Pancreas (tissue), 10 donors: ENCODE results near the gene CHRNA1. TPM values are rescaled to one million over a fixed set of nuclear protein-coding genes. Genes with fewer than 3 reads are reported as not detected.

ENCODE experiments used
- ATAC-seq, 4 donors: fragments of 200-7000 bp; cut with Tn5 transposase; one replicate each; pipeline versions ENCODE4 v1.8.0 to v1.9.1; 2020; ENCODE audit warnings: mild to moderate bottlenecking in 4 of 4, moderate library complexity in 4 of 4
- DNase-seq, 6 donors: peaks; one replicate each; pipeline ENCODE4 v3.0.0-alpha.2; 2020
- FAIRE-seq: peaks from 2 replicates; lab custom pipeline; 2012; peaks lifted over from hg19 to GRCh38; lab: Jason Lieb, UNC
- H3K27ac ChIP-seq, 4 donors: fragments of 200-600 bp; sonication (generic); 1 replicate in 3 of 4; 2 replicates in 1 of 4; pipeline versions ENCODE4 v1.5.0 to v1.8.0; 2020
- H3K27me3 ChIP-seq, 4 donors: fragments of 200-600 bp; one replicate each; pipeline ENCODE4 v1.8.0; 2021
- H3K36me3 ChIP-seq, 3 donors: fragments of 200-600 bp; sonication (generic) in 1 of 3; one replicate each; pipeline versions ENCODE4 v1.5.0 to v1.8.0; 2020 to 2021
- H3K4me1 ChIP-seq, 3 donors: fragments of 200-600 bp; one replicate each; pipeline ENCODE4 v1.8.0; 2021
- H3K4me3 ChIP-seq, 4 donors: fragments of 200-600 bp; sonication (generic) in 2 of 4; one replicate each; pipeline versions ENCODE4 v1.5.0 to v1.8.0; 2020 to 2021
- H3K9me3 ChIP-seq, 4 donors: fragments of 200-600 bp; one replicate each; pipeline ENCODE4 v1.8.0; 2021
- WGBS, 2 donors: extraction: QIAGEN DNeasy Blood & Tissue Kit; methylation state at CpG; one replicate each; pipeline ENCODE4 v1.1.7; 2013; 5-methylcytosine and 5-hydroxymethylcytosine counted together
- intact Hi-C, 3 donors: fragments of 100-400 bp; cut with DNase I; formaldehyde crosslinking; loops; one replicate each; pipeline versions ENCODE4 v1.11.1 to v1.14.2; 2022
- polyA plus RNA-seq, 2 donors: library from polyadenylated mRNA; stranded (reverse); fragments of 200-250 nt; gene quantifications; one replicate each; pipeline ENCODE4 v1.2.3, GENCODE V29; 2013
- total RNA-seq, 6 donors: library from RNA; stranded (reverse); fragmentation: NEBNext Ultra II Directional in 4 of 6; extraction: Animal tissue kit (Norgen Biotek cat#: 25700) in 4 of 6; gene quantifications; one replicate each; pipeline versions ENCODE4 v1.2.1 to v1.2.4, GENCODE V29; 2021 to 2023
- TF ChIP-seq, protein P1 (sequence below), 4 donors: fragments of 200-600 bp; sonication (generic) in 3 of 4; IDR thresholded peaks; one replicate each; pipeline versions ENCODE4 v1.5.0 to v1.8.0; 2021; ENCODE audit warnings: antibody characterized with exemption in 4 of 4
- donor health status: healthy with polysubstance abuse.
- donor health status: DM: no; HTN: no; CAD: no; lungs with moderate emphysema.
- donor health status: DM: no; HTN: no; CAD: no.
- donor health status: control.
- donor health status: control.
- donor health status: Bipolar disorder and iron deficiency.
- donor health status: DM: yes; HTN: yes; CAD: no.
- donor health status: DM: no; HTN: no; CAD: no.
- donor health status: DM: no; HTN: no; CAD: no.
- donor health status: DM: yes; HTN: yes; CAD: no.

The CHRNA1 gene
- total and polyA plus RNA-seq, 8 donors, result 0.12 to 0.14 (median 0.14) TPM; not detected in 5

- Histone ChIP-seq H3K36me3 (no peaks in the 10 kb centered on the region), H3K4me3 (no peak overlapping the region), H3K4me1 (no peaks in the 10 kb centered on the region), H3K27ac (no peak overlapping the region), H3K9me3 (no peaks in the 10 kb centered on the region), H3K27me3 (peaks cover 0 to 21% (median 0%) of the 10 kb centered on the region in 4 donors)
- ATAC-seq (no peak), DNase-seq (no peak), FAIRE-seq (no peak)
- 94 to 95% methylated on average over 7 to 9 of the region's 9 CpGs for WGBS, 2 donors
- intact Hi-C loops, result no loop called here
- TF ChIP-seq, protein P1, sequence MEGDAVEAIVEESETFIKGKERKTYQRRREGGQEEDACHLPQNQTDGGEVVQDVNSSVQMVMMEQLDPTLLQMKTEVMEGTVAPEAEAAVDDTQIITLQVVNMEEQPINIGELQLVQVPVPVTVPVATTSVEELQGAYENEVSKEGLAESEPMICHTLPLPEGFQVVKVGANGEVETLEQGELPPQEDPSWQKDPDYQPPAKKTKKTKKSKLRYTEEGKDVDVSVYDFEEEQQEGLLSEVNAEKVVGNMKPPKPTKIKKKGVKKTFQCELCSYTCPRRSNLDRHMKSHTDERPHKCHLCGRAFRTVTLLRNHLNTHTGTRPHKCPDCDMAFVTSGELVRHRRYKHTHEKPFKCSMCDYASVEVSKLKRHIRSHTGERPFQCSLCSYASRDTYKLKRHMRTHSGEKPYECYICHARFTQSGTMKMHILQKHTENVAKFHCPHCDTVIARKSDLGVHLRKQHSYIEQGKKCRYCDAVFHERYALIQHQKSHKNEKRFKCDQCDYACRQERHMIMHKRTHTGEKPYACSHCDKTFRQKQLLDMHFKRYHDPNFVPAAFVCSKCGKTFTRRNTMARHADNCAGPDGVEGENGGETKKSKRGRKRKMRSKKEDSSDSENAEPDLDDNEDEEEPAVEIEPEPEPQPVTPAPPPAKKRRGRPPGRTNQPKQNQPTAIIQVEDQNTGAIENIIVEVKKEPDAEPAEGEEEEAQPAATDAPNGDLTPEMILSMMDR (IDR thresholded peaks at IDR 0.05), result no peak
Observed at GRCh38 chr2:174728096-174728495, 36.2 kb downstream of the CHRNA1 start.

DNA sequence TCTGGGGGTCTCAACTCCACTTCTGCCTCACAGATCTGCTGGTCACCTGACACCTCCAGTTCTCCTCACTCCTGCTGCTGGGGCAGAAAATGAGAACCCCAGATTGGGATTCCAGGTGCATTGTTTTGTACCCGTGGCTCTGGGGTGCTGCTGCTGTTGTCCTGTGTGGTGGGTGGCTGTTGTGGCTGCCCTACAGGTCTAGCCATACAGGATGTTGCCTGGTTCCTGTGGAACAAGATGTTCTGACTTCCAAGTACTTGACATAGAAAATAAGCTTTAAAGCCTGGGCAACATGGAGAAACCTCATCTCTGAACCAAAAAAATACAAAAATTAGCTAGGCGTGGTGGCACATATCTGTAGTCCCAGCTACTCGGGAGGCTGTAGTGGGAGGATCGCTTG lies 38.1 kb downstream of the CHRNA1 start:
- Histone ChIP-seq H3K27me3 (peaks cover 0 to 21% (median 0%) of the 10 kb centered on the region in 4 donors), H3K9me3 (no peaks in the 10 kb centered on the region), H3K4me3 (no peak overlapping the region), H3K36me3 (no peaks in the 10 kb centered on the region), H3K4me1 (no peaks in the 10 kb centered on the region), H3K27ac (no peak overlapping the region)
- DNase-seq (no peak), FAIRE-seq (no peak), ATAC-seq (no peak)
- intact Hi-C loops, result no loop called here
- WGBS, 2 donors, result 59 to 65% methylated on average over 4 of the region's 4 CpGs
- TF ChIP-seq, protein P1 (IDR thresholded peaks at IDR 0.05), result no peak

GRCh38 chr2:174722942-174723592 lies 41.2 kb downstream of the CHRNA1 start:
- Histone ChIP-seq H3K27ac (no peak overlapping the region), H3K27me3 (peaks cover 0 to 12% (median 0%) of the 10 kb centered on the region in 4 donors), H3K9me3 (no peaks in the 10 kb centered on the region), H3K36me3 (no peaks in the 10 kb centered on the region), H3K4me1 (no peaks in the 10 kb centered on the region), H3K4me3 (no peak overlapping the region)
- intact Hi-C loops, result no loop called here
- no peak for FAIRE-seq
- 82% methylated on average over 1 of the region's 1 CpG for WGBS, 2 donors
- TF ChIP-seq, protein P1 (IDR thresholded peaks at IDR 0.05), result no peak
- DNase-seq, result no peak
- ATAC-seq, result no peak

DNA sequence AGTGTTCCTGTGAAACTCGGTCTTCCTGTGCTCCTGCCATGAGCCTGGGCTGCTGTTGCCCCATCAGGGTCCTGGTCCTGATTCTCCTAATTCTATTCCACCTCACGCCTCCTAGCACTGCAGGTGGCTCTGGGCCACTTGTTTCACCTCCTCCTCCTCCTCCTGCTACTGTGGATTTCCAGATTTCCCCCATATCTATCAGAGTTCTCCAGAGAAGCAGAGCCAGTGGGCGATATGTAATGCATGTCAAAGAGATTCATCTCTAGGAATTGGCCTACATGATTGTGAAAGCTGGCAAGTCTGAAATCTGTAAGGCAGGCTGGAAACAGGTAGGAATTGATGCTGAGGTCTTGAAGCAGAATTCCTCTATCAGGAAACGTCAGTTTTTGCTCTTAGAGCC lies 45.3 kb downstream of the CHRNA1 start:
- Histone ChIP-seq H3K36me3 (no peaks in the 10 kb centered on the region), H3K27ac (no peak overlapping the region), H3K4me1 (no peaks in the 10 kb centered on the region), H3K4me3 (no peak overlapping the region), H3K27me3 (no peaks in the 10 kb centered on the region), H3K9me3 (no peaks in the 10 kb centered on the region)
- no peak for FAIRE-seq
- no peak for ATAC-seq
- WGBS, 2 donors, result 57 to 65% methylated on average over 4 of the region's 4 CpGs
- intact Hi-C loops, result no loop called here
- DNase-seq, result no peak
- TF ChIP-seq, protein P1 (IDR thresholded peaks at IDR 0.05), result no peak

DNA sequence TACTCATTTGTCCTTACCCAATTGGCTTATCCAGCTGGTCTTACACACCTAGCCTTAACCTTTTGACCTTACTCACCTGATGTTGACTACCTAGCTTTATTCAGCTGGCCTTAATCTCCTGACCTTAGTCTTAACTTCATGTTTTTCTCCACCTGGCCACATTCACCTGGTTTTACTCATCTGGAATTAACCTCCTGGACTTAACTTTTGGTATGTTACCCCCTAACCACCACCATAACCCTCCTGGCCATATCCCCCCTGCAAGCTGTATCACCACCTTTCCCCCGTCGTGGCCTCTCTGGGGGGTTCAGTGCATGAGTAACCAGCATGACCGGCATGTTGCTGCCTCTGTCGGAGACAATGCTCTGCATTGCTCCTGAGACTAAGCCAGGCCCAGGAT lies 45.7 kb downstream of the CHRNA1 start:
- FAIRE-seq, result no peak
- H3K27me3 ChIP-seq, result no peaks in the 10 kb centered on the region
- TF ChIP-seq, protein P1 (IDR thresholded peaks at IDR 0.05), result no peak
- H3K36me3 ChIP-seq, result no peaks in the 10 kb centered on the region
- H3K4me1 ChIP-seq, result no peaks in the 10 kb centered on the region
- no peak for DNase-seq
- 62 to 66% methylated on average over 4 of the region's 4 CpGs for WGBS, 2 donors
- intact Hi-C loops, result no loop called here
- H3K27ac ChIP-seq, result no peak overlapping the region
- H3K4me3 ChIP-seq, result no peak overlapping the region
- no peaks in the 10 kb centered on the region for H3K9me3 ChIP-seq
- ATAC-seq, result no peak
